ACHN (cell line): Measurements from ENCODE around the gene KLHL30.

Experiments used
- DNase-seq: peaks from one replicate; pipeline ENCODE4 v3.0.0-alpha.2; 2015
- in situ Hi-C: cut with HindIII; loops from 2 replicates; pipeline ENCODE4 v1.10.0; 2017; ENCODE audit warnings: low sequenced_read_pairs, low pct_ligation_motif_present, low pct_unique_long_range_greater_than_20kb

KLHL30 gene

GRCh38 chr2:238141541-238142318 is 3.3 kb downstream of the KLHL30 start:
- in situ Hi-C loops = no loop called here
- DNase-seq = peak; percentile 78

- DNase-seq = peak; percentile 42
Observed at GRCh38 chr2:238142382-238143205, 4.1 kb downstream of the KLHL30 start.

GRCh38 chr2:238143239-238143951 is 4.9 kb downstream of the KLHL30 start:
- in situ Hi-C loops = no loop called here
- peak; percentile 88 for DNase-seq

More at GRCh38 chr2:238142382-238143205, 4.1 kb downstream of the KLHL30 start:
- in situ Hi-C loops = no loop called here

- in situ Hi-C loops = no loop called here
- no peak for DNase-seq
Observed at GRCh38 chr2:238144262-238144661, 5.8 kb downstream of the KLHL30 start.

- no peak for DNase-seq
- in situ Hi-C loops = no loop called here
Observed at GRCh38 chr2:238145046-238145445, 6.6 kb downstream of the KLHL30 start.

GRCh38 chr2:238145851-238146250 is 7.4 kb downstream of the KLHL30 start:
- no peak for DNase-seq
- in situ Hi-C loops = no loop called here

GRCh38 chr2:238146884-238147544 is 8.5 kb downstream of the KLHL30 start:
- in situ Hi-C loops = no loop called here
- DNase-seq = no peak

- DNase-seq = no peak
- in situ Hi-C loops = no loop called here
Observed at GRCh38 chr2:238148981-238149380, 10.5 kb downstream of the KLHL30 start.

GRCh38 chr2:238149841-238150572 is 11.5 kb downstream of the KLHL30 start:
- DNase-seq = no peak
- in situ Hi-C loops = no loop called here

GRCh38 chr2:238150686-238151085 is 12.2 kb downstream of the KLHL30 start:
- in situ Hi-C loops = no loop called here
- no peak for DNase-seq

- no peak for DNase-seq
- in situ Hi-C loops = no loop called here
Observed at GRCh38 chr2:238151205-238151604, 12.7 kb downstream of the KLHL30 start.

- in situ Hi-C loops = no loop called here
- no peak for DNase-seq
Observed at GRCh38 chr2:238151628-238152235, 13.3 kb downstream of the KLHL30 start.

- no peak for DNase-seq
- in situ Hi-C loops = no loop called here
Observed at GRCh38 chr2:238152771-238153688, 14.6 kb downstream of the KLHL30 start.

GRCh38 chr2:238154570-238154969 is 16.1 kb downstream of the KLHL30 start:
- no peak for DNase-seq
- in situ Hi-C loops = no loop called here

GRCh38 chr2:238155051-238155760 is 16.7 kb downstream of the KLHL30 start:
- in situ Hi-C loops = no loop called here
- DNase-seq = peak; percentile 96
